Frontal cortex (tissue), 4 donors: ENCODE measurements around the gene NRXN3. TPM values are rescaled to one million over a fixed set of nuclear protein-coding genes. Genes with fewer than 3 reads are reported as not detected.
A peak's percentile ranks its signal among the peaks of the same experiment; 100 is the strongest.

Experiments
- DNase-seq, 2 donors: peaks; one replicate each; pipeline ENCODE4 v3.0.0; 2012; ENCODE audit warnings: low spot score in 2 of 2
- FAIRE-seq: peaks from 2 replicates; lab custom pipeline; 2012; peaks lifted over from hg19 to GRCh38; lab: Jason Lieb, UNC
- total RNA-seq: library from RNA; depleted of rRNA; stranded (reverse); fragments of >200 nt; gene quantifications from one replicate; pipeline ENCODE4 v1.2.3, GENCODE V29; 2014
- donor health status: control.
- donor health status: control.
- donor health status: control.

The NRXN3 gene
- total RNA-seq, 1 donor from 2014 or later = 44.8 TPM

DNA sequence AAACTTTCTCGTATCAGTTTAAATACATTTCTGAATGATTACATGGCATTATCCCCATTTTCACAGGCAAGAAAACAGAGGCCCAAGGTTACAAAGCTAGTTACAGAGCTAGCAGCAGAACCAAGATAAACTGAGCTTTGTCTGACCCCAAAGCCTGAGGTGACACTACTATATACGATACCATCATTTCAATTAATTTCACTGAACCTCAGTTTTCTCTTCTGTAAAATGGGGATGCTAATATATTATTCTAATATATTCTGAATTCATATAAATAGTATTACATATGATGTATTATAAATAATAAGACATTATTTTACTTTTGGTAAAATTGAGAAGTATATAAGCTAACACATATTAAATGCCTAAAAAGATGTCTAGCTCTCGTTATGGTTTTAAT lies 143.3 kb downstream of the NRXN3 start:
- DNase-seq (no peak), FAIRE-seq (peak; percentile 56)

DNA sequence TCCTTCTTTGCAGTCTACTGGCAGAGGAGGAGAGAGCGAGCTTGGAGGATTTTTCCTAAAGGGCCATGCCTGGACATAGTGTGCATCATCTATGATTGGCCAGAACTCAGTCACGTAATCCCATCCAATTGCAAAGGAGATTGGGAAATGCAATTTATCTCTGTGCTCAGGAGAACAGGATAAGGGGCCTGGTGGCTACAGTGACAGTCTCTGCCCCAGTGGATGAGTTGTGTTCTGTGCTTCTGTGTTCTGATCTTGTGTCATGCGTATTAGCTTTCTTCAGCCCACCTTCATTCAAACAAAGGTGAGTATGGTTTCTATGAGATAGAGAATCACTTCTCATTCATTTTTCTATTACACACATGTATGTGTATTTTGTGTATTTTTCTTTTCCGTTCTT lies 144.3 kb downstream of the NRXN3 start:
- FAIRE-seq (no peak), DNase-seq (no peak)

DNA sequence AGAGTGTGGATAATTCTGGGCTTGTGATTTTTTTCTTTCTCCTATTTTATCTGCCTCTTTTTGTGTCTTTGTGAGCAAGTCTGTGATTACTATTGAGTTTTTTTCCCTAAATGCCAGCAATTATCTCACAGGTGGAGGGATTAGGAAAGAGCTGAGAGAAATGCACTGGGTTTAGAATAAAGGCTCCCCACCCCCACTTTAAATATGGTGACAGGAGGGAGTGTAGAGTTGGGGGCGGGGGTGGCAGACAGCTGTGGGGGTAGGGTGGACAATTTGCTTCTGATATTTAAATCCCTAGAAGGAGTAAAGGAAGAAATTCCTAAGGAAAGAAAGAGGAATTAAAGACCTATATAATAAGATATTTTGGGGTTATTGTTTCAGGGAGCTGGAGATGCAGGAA lies 145.9 kb downstream of the NRXN3 start:
- DNase-seq (no peak), FAIRE-seq (no peak)

DNA sequence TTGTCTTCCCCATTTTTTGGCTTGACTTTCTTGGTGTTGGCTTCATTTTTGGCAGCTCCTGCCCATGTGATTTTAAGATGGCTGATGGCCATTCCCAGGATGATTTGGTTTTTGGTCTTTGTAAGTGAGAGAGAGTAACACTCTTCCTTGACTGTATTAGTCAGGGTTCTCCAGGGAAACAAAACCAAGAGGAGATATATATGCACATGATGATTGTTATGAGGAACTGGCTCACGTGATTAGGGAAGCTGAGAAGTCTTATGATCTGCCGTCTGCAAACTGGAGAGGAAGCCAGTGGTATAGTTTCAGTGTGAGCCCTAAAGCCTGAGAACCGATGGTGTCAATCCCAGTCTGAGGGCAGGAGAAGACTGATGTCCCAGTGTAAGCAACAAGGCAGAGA lies 146.6 kb downstream of the NRXN3 start:
- no peak for DNase-seq
- no peak for FAIRE-seq

DNA sequence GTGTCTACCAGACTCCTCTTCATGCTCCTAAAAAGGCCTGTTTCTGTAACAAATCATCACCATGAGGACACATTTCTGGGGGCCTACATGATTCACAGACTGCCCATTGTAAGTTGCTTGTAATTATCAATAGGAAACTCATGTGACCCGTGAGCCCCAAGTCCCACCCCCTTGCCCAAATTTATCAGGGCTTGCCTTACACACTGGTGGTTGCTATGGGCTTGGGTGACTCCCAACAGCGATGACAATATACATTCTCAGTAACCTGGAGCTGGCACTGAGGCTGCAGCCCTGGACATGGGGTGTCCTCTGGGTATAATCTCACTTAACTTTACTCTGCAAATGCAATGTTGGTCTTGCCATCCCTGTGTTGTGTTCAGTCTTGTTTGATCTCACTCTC lies 149.2 kb downstream of the NRXN3 start:
- DNase-seq (no peak), FAIRE-seq (no peak)

DNA sequence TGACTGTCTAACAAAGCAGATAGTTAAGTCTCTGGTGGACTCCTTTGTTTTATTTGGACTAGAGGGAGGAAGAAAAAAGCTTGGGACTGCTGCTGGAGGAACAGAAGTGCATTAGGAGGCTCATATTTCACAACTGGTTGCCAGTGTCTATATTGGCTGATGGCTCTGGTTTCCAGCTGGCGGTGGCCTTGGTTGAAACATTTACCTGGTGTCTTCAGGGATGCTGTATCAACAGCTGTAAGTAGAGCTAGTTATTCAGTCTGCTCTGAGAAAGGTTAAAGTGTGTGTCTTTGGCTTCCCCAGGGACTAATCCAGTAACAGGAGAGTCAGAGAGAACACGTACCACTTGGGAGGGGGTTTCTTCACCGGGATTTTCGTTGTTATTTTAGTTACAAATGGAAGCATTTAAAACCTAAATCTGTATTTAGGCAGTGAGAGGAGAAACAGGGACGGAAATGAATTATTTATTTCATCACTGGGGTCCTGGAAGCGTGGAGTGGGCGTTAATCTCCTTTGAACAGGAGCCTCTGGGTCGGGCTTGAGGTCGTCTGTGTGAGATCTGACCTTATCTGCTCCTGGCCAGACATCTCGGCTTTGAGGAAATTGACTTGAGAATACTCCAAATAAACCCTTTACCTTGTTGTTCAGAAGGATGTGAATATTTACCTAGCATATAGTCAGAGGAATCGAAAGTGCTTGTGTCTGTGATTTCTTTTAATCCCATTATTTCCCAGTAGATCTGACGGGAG lies 149.9 kb downstream of the NRXN3 start:
- DNase-seq (no peak), FAIRE-seq (no peak)

DNA sequence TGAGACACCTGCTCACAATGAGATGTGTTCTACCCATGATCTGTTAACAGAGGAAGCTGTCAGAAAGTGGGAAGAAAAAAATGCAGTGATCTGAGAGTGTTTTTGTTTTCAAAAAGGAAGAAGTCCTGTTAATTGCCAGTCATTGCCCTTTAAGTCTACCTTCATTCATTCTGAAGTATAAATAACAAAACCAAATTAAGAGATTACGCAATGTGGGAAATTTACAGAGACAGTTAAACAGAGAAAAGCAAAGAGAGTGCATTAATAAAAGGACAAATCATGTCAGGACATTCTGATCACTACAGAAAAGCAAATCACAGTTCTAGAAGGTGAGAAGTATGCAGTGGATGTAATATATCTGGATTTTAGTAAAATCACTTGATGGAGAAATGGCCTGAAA lies 154.2 kb downstream of the NRXN3 start:
- no peak for FAIRE-seq
- DNase-seq = no peak

DNA sequence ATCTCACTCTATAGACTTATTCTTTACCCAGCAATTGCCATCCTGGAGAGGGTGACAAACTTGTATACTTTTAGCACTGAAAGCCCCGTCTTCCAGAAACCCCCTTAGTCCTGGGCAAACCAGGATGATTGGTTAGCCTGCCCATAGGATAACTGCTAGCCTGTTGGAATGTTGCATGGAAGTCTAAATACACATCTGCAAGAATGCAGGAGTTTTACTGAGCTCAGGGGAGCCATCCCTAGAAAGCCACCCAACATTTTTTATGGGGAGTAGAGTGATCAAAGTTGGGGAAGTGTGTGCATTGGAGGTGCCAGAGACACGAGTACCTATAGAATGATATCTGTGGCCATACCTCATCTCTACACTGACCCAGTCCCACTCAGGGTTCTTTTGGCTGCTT lies 155.7 kb downstream of the NRXN3 start:
- FAIRE-seq (no peak), DNase-seq (no peak)

DNA sequence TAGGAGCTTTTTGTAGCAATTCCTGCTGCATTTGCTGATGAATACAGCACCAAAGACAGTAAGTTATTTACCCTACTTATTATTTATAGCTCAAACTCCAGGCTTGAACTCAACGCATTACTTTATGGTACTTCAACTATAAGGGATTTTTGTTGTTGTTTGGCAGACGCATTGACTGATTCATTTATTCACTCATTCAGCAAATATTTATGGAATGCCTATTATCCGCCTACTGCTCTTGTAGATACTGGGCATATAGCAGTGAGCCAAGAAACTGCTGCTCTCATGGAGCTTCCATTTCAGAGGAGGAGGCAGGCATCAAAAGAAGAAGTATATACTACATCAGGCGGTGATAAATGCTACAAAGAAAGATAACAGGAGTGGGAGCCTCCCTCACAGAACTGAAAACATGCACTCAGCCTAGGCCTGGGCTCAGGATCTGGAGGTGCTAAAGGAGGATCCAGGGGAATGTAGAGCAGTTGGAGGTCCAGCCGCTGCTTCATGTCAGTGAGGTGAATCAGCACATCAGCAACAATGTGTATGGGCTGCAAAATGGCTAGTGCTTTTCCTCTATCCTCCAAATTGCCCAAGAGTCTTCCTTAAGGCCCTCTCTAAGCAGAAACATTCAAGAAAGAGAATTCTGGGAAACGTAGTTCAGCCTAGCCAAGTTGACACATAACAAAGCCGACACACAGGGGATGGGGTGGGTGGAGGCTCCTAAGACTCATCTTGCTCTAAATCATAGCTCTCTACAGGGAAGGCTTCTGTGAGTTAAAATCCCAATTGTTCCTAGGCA lies 157.5 kb downstream of the NRXN3 start:
- no peak for FAIRE-seq
- no peak for DNase-seq

DNA sequence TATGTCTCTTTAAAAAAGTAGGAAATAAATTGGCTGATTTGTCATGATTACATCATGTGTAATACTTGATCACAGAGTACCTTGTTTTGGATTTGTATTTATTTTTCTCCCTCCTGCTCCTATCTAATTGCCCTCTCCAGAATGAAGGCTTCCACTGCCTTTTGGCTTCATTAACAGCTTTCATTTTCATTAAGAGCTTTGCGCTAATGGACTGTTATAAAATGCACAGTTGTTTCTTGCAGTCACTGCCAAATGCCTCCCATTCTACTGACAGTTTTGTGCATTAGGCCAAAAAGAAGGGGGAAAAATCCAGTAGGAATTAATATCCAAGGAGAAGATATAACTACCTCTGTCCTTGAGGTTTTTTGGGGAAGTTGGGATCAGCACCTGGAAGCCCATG lies 159.2 kb downstream of the NRXN3 start:
- DNase-seq (no peak), FAIRE-seq (no peak)

DNA sequence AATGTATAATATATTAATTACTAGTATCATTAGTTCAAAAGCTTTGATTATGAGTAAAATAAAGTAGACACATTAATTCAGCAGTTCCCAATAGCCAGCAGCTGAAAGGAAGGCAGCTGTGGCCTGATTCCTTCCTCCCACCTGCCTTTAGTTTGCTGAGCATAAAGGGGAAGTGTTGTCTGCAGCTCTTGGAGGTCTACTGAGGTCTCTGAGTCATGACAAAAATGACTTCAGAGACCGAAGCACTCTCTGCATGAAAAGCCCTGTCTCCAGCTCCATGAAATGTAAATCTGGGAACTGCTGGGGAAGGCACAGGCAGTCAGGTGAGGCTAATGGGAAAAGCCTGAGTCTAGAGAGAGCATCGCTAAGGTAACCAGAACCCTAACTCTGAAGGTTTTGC lies 165.4 kb downstream of the NRXN3 start:
- DNase-seq = no peak
- no peak for FAIRE-seq

DNA sequence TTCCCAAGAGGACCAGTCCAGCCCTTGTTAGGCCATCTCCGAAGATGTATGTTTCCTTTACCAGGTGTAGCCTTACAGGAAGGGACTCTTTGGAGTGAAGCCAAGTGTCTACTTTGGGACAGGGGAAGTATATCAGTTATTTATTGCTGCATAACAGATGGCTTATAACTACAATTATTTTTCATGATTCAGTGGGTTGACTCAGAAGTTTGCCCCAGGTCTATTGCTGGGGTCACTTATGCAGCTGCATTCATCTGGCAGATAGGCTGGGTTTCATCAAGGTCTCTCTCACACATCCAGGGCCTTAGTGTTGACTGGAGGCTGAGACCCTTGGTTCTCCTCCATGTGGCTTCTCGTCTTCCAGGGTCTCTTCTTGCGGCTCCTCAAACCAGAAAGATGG lies 170.1 kb downstream of the NRXN3 start:
- FAIRE-seq (no peak), DNase-seq (no peak)

DNA sequence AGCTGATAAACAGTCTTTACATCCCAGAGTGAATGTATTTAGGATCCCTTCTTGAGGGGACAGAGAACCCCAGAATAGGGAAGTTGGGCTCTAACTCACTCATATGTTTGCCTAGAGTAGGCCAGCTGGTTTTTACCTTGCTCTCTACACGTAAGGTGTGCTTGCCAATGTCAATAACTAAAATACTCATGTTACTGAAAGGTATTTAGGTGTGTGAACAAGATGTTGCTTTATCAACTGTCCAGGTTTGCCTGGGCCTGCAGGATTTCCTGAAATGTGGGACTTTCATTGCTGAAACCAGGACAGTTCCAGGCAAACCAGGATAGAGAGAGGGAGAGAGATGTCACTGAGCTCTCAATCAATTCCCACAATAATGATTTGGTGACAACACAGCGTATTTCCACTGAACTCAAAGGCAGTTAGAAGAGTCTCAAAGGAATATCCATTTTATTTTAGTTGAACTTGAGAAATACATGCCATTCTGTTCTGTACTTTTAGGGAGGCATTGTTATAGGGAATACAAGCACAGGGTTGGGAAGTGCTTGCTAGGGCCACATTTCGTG lies 171.7 kb downstream of the NRXN3 start:
- FAIRE-seq (no peak), DNase-seq (no peak)

DNA sequence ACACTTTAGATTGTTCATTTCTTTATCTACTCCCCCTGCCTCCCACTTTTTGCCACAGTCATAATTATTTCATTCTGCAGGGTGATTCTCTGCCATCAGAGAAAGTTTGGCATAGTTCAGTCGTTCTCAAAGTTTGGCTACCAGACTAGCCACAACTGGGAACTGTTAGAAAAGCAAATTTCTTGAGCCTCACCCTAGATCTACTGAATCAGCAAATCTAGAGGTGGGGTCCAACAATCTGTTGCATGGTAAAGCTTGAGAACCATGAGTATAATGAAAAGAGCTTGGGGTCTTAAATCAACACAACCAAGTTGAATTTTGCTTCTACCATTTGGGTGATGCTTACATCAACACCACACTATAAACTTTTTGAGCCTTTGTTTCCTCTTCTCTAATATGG lies 172.7 kb downstream of the NRXN3 start:
- no peak for FAIRE-seq
- no peak for DNase-seq

DNA sequence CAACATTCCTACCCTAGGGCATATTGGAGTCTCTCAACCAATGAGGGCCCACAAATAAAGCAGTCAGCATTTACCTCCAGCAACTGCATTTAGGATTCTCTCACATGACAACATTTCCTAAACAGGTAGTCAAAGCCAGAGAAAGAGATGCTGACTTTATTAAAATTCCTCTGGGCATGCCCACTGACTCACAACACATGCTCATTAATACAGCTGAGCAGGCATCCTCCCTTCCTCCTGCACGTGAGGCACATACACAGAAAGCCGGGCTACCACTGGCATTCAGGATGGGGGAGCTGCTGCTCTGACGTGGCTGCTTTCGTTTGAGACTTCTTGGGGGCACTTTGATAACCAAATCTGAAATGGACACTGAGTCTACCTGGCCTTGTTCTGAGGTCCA lies 174.1 kb downstream of the NRXN3 start:
- FAIRE-seq (no peak), DNase-seq (no peak)

DNA sequence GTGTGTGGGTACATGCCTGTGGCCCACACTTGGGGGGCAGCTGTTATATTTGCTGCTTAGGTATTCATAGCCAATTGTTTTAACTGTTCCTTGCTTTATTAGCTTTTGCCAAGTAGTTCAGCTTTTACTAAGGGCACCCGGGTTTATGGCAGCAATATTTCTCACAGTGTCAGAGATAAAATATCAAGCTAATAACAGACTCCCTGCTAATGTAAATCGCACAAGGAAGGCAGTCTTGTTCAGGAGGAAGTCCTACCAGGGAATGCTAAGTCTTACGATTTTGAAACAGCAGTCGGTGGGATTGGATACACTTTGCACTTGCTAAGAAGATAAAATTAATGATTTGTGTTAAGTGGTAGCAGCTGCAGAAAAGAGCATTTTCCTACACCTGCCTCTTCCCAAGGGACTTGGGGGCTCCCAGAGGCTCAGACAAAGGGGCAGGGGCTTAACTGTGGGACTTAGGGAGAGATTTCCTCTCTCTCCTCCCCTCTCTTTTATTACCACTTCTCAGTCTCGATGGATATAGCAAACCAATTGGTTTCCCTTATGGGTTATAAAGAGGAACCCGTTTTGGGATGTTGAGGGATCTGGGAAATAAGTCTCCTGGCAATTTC lies 175.1 kb downstream of the NRXN3 start:
- DNase-seq = no peak
- no peak for FAIRE-seq

DNA sequence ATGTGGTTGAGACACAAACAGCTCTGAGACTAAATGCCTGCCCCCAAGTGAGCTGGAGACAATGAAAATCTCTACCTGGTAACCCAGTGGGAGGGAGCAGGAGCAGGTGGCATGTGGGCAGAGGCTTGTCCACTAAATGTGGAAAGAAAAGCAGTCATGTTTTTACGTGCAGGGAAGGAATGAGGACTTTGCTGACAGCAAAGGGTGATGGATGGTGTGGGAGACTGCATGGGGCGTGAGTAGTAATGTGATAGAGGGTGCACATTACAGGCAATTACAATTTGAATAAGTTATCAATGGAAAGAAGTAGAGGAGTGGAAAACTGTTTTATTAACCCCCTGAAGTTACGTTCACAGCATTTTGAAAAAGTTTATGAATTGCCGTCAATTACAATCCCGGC lies 176.6 kb downstream of the NRXN3 start:
- no peak for DNase-seq
- FAIRE-seq = no peak

DNA sequence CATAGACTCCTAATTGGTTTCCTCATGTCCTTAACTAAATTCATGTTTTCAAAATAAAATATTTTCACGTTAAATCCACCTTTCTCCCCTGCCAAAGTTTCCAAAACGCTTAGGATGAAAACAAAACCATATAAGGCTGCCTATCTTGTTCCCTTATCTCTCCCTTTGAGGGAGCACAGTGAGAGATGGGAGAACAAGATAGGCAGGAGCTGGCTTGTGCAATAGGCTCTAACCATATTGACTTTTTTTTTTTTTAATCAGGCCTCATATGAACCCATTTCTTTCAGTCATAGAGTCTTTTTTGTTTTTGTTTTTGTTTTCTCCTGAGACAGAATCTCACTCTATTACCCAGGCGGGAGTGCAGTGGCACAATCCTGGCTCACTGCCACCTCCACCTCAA lies 184.9 kb downstream of the NRXN3 start:
- no peak for FAIRE-seq
- DNase-seq = no peak

DNA sequence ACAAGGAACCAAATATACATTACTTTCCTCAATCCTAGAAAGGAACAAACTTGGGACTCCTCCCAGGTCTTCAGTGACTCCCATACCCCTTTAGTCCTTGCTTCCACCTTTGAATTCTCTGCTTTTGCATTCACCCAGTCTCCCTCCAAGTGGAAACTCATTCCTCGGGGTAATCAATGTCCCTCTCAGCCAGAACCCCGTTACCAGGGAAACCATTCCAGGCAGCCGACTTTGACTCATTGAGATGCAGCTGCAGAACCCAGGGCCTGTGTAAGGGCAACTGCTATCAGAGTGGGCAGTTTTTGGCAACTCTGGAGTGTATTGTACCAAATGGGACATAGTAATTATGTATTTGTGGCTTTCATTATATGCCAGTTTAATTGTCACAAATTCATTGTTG lies 186.2 kb downstream of the NRXN3 start:
- no peak for DNase-seq
- no peak for FAIRE-seq

DNA sequence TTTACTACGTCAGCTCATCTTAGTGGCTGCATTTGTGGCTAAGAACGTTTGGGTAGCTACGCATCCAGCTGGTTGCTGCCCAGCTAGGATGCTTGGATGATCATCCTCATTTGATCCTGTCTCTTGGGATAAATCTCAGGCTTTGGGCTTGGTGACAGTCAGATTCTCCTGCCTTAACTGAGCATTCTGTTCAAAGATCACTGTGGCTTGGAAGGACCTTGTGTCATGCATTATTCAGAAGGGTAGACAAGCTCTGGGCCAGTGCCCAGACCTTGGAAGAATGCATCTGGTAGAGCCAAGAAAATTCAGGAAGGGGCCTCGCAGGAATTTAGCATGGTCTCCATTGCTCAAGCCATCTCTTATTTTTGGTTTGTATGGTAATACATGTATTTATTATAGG lies 188.4 kb downstream of the NRXN3 start:
- no peak for FAIRE-seq
- DNase-seq = peak in 1 of 2 donors; percentile 4

DNA sequence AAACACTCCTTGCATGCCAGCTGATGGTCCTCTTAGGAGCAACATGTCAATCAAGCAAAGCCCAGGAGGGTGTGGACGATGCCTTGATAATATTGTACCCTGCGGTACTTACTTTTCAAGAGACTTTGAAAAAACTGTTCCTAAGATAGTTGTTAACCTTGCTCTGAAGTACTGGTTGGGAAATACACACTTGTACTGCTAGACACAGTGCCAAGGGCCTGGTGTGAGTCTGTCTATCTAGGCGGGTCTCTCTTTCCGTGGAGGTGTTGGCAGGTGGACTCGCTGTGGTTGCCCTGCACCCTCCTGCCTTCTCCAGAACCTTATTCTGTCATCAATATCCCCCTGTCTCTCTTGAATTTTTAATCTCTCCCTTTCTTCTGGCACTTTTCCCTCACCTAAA lies 189.4 kb downstream of the NRXN3 start:
- FAIRE-seq (no peak), DNase-seq (no peak)
